Renal cortex interstitium (tissue), 3 donors: ENCODE results near the gene MRAP. TPM values are rescaled to one million over a fixed set of nuclear protein-coding genes. Genes with fewer than 3 reads are reported as not detected.

ENCODE experiments used
- polyA plus RNA-seq, 3 donors: library from polyadenylated mRNA; unstranded; fragments of 120-200 nt; gene quantifications; one replicate each; pipeline ENCODE4 v1.2.1, GENCODE V29; 2013; ENCODE audit not compliant: insufficient read length in 3 of 3

Gene MRAP
- polyA plus RNA-seq, 3 donors = not detected

Other genes starting within 250 kb of the MRAP start
- gene MIS18A, start 19.8 kb upstream of the MRAP start, polyA plus RNA-seq = 10 to 100 TPM; 20.0 to 26.9 (median 26.5) TPM
- gene URB1, start 94.2 kb downstream of the MRAP start, polyA plus RNA-seq = 10 to 100 TPM; 12.4 to 13.2 (median 12.8) TPM
- gene EVA1C, start 113.9 kb downstream of the MRAP start, polyA plus RNA-seq = 1 to 10 TPM; 2.2 to 5.0 (median 3.6) TPM